Left renal pelvis (tissue), 4 donors: ENCODE data around the gene TFF1. TPM values are rescaled to one million over a fixed set of nuclear protein-coding genes. Genes with fewer than 3 reads are reported as not detected.

Experiments used
- DNase-seq, 4 donors: peaks; one replicate each; pipeline ENCODE4 v3.0.0-alpha.2; 2013; ENCODE audit warnings: low read depth in 4 of 4, low spot score in 3 of 4
- polyA plus RNA-seq, 4 donors: library from polyadenylated mRNA; unstranded; fragments of 120-200 nt; gene quantifications; one replicate each; pipeline ENCODE4 v1.2.1, GENCODE V29; 2013; ENCODE audit not compliant: insufficient read length in 4 of 4

TFF1 gene
- polyA plus RNA-seq, 4 donors: 0.78 TPM; not detected in 3

DNA sequence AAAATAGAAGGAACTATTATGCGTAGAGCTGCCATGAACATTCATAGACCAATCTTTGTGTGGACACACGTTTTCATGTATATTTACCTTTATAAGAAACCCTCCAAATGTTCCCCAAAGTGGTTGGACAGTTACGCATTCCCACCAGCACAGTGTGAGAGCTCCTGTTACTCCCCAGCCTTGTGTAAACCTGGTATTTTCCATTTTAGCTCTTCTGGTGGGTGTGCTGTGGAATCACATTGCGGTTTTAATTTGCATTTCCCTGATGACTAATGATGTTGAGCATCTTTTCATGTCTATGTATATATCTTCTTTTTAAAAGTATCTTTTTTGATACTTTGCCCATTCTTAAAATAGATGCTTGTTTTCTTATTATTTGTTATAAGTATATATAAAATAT lies 34.2 kb upstream of the TFF1 start:
- DNase-seq: no peak

DNA sequence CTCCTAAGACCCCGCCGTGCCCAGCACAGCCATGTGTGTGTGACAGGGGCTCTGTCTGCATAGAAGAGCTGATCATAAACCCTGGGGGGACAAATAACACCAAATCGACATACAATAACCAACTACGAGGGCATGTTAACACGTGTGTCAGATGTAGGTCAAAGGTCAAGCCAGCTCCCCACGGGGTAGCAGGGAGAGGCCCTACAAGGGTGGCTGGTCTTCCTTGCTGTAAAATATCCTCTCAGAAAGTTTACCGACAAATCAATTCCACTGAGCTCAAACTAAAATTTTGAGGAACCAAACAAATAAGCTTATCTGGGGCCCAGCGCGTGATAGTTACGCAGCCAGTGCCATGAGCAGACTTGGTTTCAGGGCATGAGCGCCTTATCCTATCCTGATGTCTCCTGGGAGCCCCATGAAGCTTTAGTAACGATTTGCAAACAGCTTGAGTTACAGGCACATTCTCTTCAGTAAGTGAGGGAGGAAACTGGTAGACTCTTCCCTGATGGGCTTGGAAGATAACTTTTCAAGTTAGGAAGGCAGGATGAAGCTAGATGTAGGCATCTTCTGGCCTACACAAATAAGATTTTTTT lies 32.2 kb upstream of the TFF1 start:
- DNase-seq: no peak

DNA sequence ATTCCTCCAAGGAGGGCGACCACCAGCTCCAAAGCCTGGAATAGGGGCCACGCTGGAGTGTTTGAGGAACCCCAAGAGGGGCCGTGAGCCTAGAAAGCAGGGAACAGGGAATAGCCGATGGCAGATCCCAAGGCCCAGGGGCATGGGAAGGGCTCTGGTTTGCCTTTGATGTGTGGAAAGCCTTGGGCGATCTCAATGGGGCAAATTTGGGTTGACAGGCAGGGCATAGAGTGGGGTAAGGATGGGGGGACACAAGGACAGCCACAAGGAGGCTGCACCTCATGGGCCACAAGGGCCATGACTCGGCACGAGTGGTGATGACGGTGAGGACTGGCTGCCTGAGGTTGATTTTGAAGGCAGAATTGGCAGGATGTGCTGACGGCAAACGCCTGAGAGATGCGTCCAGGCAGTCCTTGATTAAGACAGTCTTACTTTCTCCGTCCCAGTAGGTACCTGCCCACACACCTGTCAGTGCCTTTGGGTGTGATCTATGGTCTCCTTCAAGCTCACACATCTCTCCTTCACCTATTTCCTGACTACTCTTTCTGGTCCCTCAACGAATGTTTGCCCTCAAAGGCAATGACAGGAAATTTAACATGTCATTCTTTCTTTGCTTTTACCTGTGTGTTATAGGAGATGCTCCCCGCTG lies 31.5 kb upstream of the TFF1 start:
- DNase-seq: no peak

GRCh38 chr21:42396799-42397745 lies 30.7 kb upstream of the TFF1 start:
- DNase-seq: no peak

- no peak for DNase-seq
Measured at GRCh38 chr21:42395905-42396651, 29.7 kb upstream of the TFF1 start, which contains the start of gene TMPRSS3. TMPRSS3 (minus strand) TSS chr21:42396052; CDS start chr21:42395417, 635 bp downstream.

GRCh38 chr21:42395302-42395701 lies 29.0 kb upstream of the TFF1 start:
- no peak for DNase-seq

DNA sequence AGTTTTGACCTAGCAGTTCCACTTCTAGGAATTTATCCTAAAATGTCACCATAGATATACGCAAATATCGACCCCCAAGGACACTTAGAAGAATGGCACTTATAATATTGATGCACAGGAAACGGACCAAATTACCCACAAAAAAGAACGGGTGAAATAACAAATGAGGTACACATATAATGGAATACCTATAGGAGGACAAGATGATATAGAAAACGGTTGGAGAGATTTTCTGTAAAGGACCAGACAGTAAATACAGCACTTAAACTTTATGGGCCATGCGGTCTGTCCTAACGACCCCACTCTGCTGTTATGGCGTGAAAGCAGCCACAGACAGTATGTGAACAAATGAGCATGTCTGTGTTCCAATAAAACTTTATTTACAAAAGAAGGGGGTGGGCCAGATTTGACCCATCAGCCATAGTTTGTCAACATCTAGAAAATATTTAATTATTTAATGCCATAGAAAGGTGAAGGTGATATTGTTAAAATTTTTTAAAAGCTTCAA lies 27.2 kb upstream of the TFF1 start:
- no peak for DNase-seq

DNA sequence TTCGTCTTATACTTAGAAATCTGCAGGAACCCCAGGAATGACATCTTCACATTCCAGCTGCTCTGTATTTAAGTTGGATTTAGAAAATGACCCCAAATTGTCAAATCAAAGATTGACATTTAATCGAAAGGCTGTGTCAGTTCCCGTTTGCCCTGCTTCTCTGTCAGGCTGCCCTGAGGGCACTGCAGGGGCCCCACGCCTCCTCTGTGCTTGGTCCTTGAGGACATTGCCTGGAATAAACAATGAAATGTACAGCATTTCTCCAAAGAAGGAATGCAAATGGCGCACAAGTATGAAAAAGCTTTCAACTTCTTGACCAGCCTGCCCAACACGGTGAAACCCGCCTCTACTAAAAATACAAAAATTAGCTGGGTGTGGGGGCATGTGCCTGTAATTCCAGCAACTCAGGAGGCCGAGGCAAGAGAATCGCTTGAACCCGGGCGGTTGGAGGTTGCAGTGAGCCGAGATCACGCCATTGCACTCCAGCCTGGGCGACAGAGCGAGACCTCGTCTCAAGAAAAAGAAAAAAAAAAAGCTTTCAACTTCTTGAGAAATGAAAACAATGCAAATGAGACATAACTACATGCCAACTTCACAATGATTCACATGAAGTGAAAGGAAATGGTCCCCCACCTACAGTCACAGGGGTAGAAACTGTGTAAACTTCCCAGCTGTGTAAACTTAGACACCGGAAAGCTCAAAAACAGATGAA lies 26.6 kb upstream of the TFF1 start:
- no peak for DNase-seq

DNA sequence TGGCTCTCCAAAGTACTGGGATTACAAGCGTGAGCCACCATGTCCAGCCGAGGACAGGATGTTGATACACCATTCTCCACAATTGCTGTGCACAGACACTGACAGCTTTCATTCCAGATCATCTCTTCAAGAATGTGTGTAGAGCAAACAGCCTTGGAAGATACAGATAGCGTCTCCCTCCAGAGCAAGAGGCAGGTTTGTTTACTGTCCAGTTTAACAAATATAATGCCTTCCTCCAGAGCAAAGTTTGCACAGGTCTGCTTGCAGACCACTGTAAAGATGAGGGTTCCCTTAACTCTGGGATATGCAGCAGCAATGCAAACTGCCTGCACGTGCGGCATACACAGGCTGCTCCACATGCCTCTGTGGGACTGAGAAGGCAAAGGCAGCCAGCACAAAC lies 25.0 kb upstream of the TFF1 start:
- DNase-seq: no peak

GRCh38 chr21:42390696-42391095 lies 24.4 kb upstream of the TFF1 start:
- no peak for DNase-seq

- no peak for DNase-seq
Measured at GRCh38 chr21:42390193-42390592, 23.9 kb upstream of the TFF1 start.

DNA sequence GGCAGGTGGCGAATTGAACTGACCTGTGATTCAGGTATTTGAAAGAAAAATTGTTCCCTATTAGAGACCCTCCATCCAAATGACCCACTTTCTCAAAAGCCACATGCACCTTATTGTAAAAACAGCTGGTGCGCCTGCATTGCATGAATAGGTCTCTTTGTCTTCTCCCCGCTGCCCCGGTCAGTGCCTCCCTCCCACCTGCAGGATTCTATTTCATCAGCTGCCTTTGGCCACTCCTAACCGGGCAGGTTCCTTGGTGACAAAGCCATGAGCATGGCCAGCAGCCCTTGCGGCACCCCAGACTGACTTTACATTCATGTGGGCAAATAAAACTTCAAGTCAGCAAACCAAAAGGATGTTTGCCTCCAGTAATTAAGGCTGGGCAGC lies 23.1 kb upstream of the TFF1 start:
- DNase-seq: no peak

GRCh38 chr21:42388740-42389448 lies 22.6 kb upstream of the TFF1 start:
- no peak for DNase-seq

DNA sequence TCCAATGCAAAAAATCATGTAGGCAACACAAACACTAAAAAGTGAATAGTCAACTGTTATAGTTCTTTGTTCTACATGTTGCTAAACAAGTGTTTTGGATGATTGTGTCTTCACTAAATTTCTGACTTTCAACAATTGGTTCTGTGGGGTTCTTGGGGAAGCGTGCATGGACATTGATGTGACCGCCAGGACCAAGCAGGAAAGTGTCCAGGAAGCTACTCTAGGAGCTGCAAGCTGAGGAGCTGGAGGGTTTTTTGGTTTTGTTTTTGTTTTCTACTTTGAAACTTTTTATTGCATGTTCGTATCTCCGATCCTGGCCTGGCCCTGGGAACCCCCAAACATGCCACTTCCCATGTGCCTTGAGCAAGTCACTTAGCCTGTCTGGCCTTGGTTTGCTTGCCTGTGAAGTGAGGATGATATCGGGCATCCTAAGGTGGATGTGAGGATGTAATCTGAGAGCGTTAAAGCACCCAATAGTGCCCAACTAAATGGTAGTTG lies 21.6 kb upstream of the TFF1 start:
- DNase-seq: no peak

DNA sequence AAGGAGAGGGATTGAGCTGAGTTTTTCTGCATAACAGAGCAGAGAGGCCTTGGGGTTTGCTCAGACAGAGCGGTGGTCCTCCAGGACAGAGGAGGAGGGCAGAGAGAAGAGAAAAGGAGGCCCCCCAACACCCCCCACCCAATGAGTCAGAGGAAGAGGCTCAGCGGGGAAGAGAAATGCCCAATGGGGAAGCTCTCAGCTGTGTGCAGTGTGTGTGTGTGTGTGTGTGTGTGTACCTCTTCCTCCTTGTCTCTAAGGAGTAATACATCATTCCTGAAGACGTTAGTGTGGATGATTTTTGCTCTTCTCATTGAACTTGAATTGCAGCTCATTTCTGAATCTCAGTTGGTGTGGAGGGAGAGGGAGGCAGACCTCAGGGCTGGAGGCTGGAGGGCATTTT lies 20.8 kb upstream of the TFF1 start:
- DNase-seq: no peak

- DNase-seq: no peak
Measured at GRCh38 chr21:42386034-42386591, 19.8 kb upstream of the TFF1 start.

GRCh38 chr21:42385619-42386018 lies 19.3 kb upstream of the TFF1 start:
- no peak for DNase-seq

DNA sequence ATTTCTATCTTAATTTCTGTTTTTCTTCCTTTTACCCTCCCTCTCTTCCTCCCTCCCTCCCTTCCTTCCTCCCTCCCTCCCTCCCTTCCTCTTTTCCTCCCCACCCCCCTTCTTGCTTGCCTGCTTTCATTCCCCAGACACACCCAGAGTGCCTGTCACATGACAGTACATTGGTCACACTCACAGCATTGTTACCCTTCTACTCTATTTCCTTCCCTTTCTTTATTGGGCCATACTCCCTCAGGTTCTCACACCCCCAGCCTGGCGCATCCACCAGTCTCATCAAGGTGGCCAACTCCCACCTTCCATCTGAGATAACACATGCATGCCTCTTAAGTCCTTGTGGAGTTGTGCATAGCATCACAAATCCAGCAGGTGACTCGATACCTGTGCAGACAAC lies 18.7 kb upstream of the TFF1 start:
- DNase-seq: no peak
